Measurements from ENCODE around the gene FFAR4.
A peak's percentile ranks its signal among the peaks of the same experiment; 100 is the strongest.

The FFAR4 gene

DNA sequence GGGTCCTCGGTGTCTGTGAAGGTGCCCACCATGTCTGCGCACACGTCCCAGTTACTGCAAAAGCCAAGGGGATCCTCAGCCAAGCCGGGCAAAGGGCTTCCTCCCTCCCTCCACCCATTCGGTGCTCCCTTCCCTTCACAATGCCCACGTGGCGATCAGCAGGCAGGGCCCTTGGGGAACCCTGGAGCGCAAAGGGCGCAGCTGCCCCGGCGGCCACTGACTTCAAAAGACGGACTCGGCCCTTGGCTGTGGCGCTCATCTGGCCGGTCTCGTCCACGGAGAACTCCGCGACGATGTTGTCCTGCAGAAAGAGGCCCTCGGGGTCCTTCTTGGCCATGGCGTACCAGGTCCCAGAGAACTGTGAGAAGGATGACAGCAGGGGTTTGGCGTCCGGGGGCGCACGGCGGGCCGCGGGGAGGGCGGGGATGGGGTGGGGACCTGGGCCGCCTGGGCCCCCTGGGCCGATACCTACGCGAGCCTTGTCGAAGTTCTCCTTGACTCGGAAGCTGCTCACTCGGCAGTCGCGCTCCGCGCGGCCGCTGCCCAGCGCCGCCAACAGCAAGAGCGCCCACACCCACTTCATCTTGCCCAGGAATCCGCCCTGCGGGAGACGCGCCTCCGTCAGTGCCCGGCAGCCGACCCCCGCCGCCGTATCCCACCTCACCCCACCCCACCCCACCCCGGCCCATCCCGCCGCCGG lies 34.1 kb downstream of the FFAR4 start:
- Mint-ChIP-seq H3K27me3 (peaks cover 8% of the 10 kb centered on the region), H3K9me3 (no peaks in the 10 kb centered on the region), H3K4me1 (no peaks in the 10 kb centered on the region), H3K36me3 (no peaks in the 10 kb centered on the region), H3K4me3 (no peak overlapping the region), H3K27ac (no peak overlapping the region)
- no peak for ATAC-seq (ENCODE audit: low read depth)
- DNase-seq (ENCODE audit: low spot score in 2 of 2): no peak

DNA sequence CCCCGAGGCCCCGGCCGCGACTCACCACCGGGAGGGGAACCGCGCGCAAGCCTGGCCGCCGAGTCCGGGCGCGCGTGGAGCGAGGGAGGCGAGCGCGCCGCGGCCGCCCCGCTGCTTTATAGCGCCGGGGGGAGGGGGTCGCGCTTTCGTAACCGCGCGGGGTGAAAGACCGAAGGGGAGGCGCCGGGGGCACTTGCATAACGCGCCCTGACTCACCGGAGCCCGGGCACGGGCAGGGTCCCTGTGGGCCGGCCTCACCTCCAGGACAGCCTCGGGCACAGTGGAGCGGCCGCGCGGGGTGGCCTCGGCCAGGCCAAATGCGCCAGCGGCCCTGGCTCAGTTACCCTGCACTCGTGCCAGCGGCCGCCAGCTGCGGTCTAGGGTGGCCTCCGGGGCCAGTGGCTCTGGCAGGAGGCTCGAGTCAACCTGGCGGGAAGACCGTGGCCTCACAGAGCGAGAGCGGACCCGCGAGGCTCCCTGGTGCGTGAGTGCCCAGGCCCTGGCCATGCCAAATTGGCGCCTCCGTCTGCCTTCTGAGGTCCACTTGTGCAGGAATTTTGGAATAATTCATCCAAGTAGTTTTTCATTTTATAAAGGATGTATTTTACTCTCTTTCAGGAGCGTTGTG lies 34.8 kb downstream of the FFAR4 start, which contains the start of gene RBP4:
RBP4 (minus strand) TSS at position 90 of the 628 bp plus-strand sequence. CDS start 207 bp downstream, outside the sequence.
- no peak for ATAC-seq (ENCODE audit: low read depth)
- H3K27ac Mint-ChIP-seq: no peak within 1 kb of the TSS
- H3K27me3 Mint-ChIP-seq: peaks cover 10% of the 10 kb centered on the region
- no peak for DNase-seq (ENCODE audit: low spot score in 2 of 2)
- no peak within 1 kb of the TSS for H3K4me3 Mint-ChIP-seq
- H3K36me3 Mint-ChIP-seq: no peaks in the 10 kb centered on the region
- H3K4me1 Mint-ChIP-seq: no peaks in the 10 kb centered on the region
- no peaks in the 10 kb centered on the region for H3K9me3 Mint-ChIP-seq

DNA sequence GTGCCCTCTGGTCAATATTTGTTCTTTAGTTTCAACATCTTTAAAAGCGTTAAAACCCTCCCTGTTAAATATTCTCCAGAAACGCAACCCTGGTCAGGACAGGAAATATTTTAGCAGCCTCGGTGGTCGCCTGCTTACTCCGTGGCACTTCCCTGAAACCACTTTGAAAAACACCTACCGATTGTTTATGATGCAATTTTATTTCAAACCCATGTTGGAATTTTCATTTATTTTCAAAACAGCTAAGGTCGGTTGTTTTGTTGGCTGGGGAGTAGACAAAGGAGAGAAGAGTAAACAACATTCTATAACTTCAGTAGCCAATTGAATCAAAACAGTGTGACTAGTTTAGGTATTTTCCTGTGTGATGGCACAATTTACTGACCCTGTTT lies 35.3 kb downstream of the FFAR4 start:
- peaks cover 13% of the 10 kb centered on the region for H3K27me3 Mint-ChIP-seq
- no peak for ATAC-seq (ENCODE audit: low read depth)
- no peak overlapping the region for H3K4me3 Mint-ChIP-seq

DNA sequence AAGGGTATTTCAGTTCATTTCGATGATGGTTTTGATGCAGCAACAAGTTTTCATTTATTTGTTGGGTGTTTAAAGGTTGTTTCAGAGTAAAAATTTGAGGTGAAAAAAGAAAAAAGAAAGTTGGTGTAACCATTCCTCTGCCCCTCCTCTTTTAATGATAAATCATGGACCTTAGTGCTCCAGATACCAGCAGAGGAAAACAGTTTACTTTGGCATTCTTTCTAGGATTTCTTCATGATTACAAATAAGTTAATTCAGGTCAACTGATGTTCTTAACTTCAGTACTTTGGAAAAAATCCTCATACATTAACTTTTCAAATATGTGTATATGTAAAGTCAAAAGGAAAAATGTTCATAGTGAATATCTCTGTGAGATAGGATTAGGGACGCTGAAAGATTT lies 36.6 kb downstream of the FFAR4 start:
- Mint-ChIP-seq H3K4me1 (no peaks in the 10 kb centered on the region), H3K4me3 (no peak overlapping the region), H3K27ac (no peak overlapping the region), H3K27me3 (peaks cover 18% of the 10 kb centered on the region), H3K9me3 (peaks cover 3% of the 10 kb centered on the region), H3K36me3 (no peaks in the 10 kb centered on the region)
- ATAC-seq (ENCODE audit: low read depth) (no peak), DNase-seq (ENCODE audit: low spot score in 2 of 2) (no peak)

More for the DNA sequence above, 35.3 kb downstream of the FFAR4 start:
- Mint-ChIP-seq H3K4me1 (no peaks in the 10 kb centered on the region), H3K9me3 (no peaks in the 10 kb centered on the region), H3K27ac (no peak overlapping the region), H3K36me3 (no peaks in the 10 kb centered on the region)
- no peak for DNase-seq (ENCODE audit: low spot score in 2 of 2)

DNA sequence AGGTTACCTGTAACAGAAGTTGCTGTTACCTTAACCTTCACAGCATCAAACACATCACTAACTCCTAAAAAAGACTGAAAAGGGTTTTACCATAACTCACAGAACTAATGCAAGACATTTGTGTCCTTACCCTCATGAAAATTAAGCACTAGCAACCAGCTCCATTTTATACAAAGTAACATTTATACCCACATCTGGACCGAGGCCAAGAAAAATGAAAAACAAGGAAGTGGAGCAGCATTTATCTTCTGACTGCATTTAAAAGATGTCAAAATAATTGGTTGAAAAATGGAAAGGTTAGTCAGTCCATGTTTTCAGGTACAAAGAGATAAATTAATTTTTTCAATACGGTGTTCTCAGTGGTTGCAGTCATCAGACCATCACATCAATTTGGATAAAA lies 37.7 kb downstream of the FFAR4 start:
- peaks cover 21% of the 10 kb centered on the region for H3K27me3 Mint-ChIP-seq
- ATAC-seq (ENCODE audit: low read depth): no peak
- H3K36me3 Mint-ChIP-seq: no peaks in the 10 kb centered on the region
- peaks cover 3% of the 10 kb centered on the region for H3K9me3 Mint-ChIP-seq
- no peak overlapping the region for H3K27ac Mint-ChIP-seq
- no peaks in the 10 kb centered on the region for H3K4me1 Mint-ChIP-seq
- DNase-seq (ENCODE audit: low spot score in 2 of 2): no peak
- no peak overlapping the region for H3K4me3 Mint-ChIP-seq

DNA sequence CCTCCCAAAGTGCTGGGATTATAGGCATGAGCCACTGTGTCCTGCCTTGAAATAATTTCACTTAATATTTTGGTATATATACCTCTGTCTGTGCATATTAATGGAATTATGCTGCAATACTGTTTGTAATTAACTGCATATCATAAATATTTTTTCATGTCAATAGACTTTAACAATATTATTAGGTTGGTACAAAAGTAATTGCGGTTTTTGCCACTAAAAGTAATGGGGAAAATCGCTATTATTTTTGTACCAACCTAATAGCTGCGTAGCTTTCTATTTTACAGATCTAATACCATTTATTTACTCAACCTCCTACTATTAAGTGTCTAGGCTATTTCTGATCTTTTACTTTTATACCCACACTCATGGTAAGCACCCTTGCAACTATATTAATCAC lies 42.0 kb downstream of the FFAR4 start:
- Mint-ChIP-seq H3K4me1 (no peaks in the 10 kb centered on the region), H3K9me3 (peaks cover 3% of the 10 kb centered on the region), H3K27ac (no peak overlapping the region), H3K4me3 (no peak overlapping the region), H3K27me3 (peaks cover 21% of the 10 kb centered on the region), H3K36me3 (no peaks in the 10 kb centered on the region)
- DNase-seq (ENCODE audit: low spot score in 2 of 2) (no peak), ATAC-seq (ENCODE audit: low read depth) (no peak)

DNA sequence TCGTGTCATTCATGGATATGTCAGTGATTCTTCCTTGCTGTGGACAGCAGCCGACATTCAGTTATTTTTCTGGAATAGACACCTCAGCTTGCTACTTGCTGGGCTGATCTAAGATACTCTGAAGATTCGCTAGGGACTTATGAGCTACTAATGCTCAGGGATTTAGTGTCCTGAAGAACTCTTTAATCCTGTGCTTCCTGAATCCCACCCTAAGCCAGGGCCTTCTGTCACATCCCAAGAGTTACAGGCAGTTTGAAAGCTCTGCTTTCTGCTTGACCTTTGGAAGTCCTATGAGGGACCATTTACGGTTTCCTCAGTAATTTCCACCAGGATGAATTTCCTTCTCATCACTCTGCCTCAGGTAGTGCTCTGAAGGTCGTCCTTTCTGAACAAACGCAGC lies 45.8 kb downstream of the FFAR4 start, which contains the start of gene PDE6C:
PDE6C (plus strand) TSS at position 227 of the 400 bp plus-strand sequence. CDS start 189 bp downstream, outside the sequence.
- ATAC-seq (ENCODE audit: low read depth) (no peak), DNase-seq (ENCODE audit: low spot score in 2 of 2) (no peak)
- no peak within 1 kb of the TSS for H3K4me3 Mint-ChIP-seq
- H3K36me3 Mint-ChIP-seq: no peaks in the 10 kb centered on the region
- no peak within 1 kb of the TSS for H3K27ac Mint-ChIP-seq
- peaks cover 8% of the 10 kb centered on the region for H3K4me1 Mint-ChIP-seq
- H3K9me3 Mint-ChIP-seq: peaks cover 1% of the 10 kb centered on the region
- peaks cover 10% of the 10 kb centered on the region for H3K27me3 Mint-ChIP-seq

DNA sequence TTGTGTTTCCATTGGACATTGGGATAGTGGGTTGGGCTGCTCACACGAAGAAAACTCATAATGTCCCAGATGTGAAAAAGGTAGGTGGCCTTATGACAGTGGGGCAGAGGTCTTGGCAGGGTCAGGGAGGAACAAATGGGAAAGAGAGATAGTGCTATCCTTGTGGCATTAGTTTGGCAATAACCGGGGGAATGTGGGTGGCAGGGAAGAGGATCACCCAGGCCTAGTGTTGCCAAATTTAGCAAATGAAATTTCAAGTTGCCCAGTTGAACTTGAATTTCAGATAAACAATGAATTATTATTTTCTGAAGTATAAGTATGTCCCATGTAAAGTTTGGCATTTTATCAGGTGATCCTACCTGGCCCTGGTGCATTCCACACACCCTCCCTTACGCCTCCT lies 46.7 kb downstream of the FFAR4 start:
- Mint-ChIP-seq H3K4me1 (peaks cover 8% of the 10 kb centered on the region), H3K4me3 (no peak overlapping the region), H3K27ac (no peak overlapping the region), H3K36me3 (no peaks in the 10 kb centered on the region), H3K9me3 (no peaks in the 10 kb centered on the region), H3K27me3 (peaks cover 9% of the 10 kb centered on the region)
- ATAC-seq (ENCODE audit: low read depth): no peak
- DNase-seq (ENCODE audit: low spot score in 2 of 2): no peak

DNA sequence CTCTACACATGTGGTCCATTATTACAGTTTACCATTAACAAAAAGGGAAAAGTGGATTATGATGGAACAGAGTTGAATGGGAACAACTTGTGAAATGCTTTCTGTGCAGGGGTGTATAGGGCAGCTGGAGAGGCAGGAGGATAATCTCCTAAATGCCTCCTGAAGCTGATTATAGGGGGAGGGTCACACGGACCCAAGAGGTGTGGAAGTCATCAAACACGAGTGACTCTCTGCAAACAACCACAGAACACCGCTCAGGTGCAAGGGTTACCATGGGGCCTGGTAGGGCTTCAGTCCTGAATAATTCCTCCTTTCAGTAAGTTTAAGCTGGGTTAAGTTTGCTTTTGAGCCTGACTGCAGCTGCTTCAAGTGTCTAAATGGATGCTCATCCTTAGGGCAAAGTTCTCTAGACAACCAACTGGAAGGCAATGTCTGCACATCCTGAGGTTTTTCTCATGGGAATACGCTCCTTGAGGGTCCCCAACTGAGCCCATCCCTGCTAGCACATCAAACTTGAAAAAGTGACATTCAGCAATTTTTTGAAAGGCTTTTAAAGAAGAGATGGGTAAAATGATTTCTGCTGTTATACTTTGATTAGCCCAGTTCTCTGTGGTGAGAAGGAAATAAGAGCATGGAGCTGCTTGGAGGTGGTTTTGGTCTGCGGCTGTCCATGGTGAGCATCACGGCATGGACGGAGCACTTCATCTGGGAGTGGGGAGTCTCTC lies 47.8 kb downstream of the FFAR4 start:
- H3K27ac Mint-ChIP-seq: no peak overlapping the region

DNA sequence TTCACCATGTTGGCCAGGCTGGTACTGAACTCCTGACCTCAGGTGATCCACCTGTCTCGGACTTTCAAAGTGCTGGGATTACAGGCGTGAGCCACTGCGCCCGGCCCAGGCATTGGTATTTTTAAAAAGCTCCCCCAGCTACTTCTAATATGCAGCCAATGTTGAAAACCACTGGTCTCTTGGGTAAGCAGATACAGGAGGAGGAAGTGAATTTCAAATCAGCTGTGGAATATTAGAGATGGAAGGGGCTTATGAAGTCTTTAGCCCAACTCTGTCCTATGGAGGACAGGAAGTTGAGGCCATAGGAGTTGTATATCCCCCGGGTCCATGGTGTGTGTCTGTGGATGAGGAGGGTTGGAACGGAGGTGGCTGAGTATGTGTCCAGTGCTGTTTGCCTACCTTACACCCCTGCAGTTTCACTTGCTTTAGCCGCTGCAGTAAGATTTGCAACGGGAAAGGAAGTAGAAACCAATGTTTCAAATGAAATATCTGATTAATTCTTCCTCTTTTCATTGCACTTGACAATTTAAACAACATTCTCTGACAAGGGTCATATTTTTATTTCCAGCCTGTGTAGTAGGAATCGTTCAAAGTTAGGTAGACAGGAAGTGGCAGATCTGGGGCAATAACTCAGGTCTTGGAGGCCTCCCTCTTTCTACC lies 49.2 kb downstream of the FFAR4 start:
- Mint-ChIP-seq H3K27ac (peak overlapping the region; percentile 51), H3K27me3 (peaks cover 3% of the 10 kb centered on the region), H3K9me3 (no peaks in the 10 kb centered on the region), H3K4me1 (peaks cover 8% of the 10 kb centered on the region), H3K4me3 (peak overlapping the region; percentile 71), H3K36me3 (no peaks in the 10 kb centered on the region)
- no peak for DNase-seq (ENCODE audit: low spot score in 2 of 2)
- peak; percentile 49 for ATAC-seq (ENCODE audit: low read depth)

More for the DNA sequence above, 47.8 kb downstream of the FFAR4 start:
- no peak for ATAC-seq (ENCODE audit: low read depth)
- no peak for DNase-seq (ENCODE audit: low spot score in 2 of 2)
- peaks cover 5% of the 10 kb centered on the region for H3K27me3 Mint-ChIP-seq
- H3K9me3 Mint-ChIP-seq: no peaks in the 10 kb centered on the region
- peaks cover 8% of the 10 kb centered on the region for H3K4me1 Mint-ChIP-seq
- no peaks in the 10 kb centered on the region for H3K36me3 Mint-ChIP-seq
- H3K4me3 Mint-ChIP-seq: no peak overlapping the region

DNA sequence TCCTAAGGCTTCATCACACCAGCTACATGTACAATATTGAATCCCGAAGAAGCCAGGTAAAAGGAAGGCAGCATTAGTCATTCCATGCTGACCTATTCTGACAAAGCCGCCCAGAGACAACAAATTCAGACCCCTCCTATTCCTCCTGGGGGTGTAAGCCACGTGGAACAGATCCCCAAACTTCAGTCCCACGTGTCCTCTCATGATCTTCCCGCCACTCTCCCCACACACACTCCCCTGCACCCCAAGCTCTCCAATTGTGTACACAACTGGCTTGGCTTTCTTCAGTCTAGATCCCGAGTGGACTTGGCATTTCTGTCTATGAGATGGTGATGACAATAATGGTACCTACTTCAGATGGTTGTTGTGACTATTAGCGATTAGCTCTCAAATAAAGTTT lies 54.5 kb downstream of the FFAR4 start:
- Mint-ChIP-seq H3K4me3 (no peak overlapping the region), H3K4me1 (peaks cover 3% of the 10 kb centered on the region), H3K27me3 (peaks cover 3% of the 10 kb centered on the region), H3K27ac (no peak overlapping the region), H3K36me3 (no peaks in the 10 kb centered on the region), H3K9me3 (no peaks in the 10 kb centered on the region)
- DNase-seq (ENCODE audit: low spot score in 2 of 2): no peak
- ATAC-seq (ENCODE audit: low read depth): no peak

DNA sequence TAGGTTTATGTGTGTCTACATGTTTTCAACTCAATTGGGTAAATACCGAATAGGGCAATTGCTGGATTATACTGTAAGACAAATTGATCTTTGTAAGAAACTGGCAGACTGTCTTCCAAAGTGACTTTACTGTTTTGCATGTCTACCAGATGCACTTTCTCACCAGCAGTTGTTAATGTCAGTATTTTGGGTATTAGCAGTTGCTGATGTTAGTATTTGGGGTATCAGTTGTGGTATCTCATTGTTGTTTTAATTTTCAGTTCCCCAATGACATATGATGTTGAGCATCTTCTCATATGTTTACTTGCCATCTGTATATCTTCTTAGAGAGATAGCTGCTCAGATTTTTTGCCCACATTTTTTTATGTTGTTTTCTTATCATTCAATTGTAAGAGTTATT lies 56.5 kb downstream of the FFAR4 start:
- Mint-ChIP-seq H3K27ac (no peak overlapping the region), H3K36me3 (no peaks in the 10 kb centered on the region), H3K4me3 (no peak overlapping the region), H3K27me3 (peaks cover 3% of the 10 kb centered on the region), H3K4me1 (no peaks in the 10 kb centered on the region), H3K9me3 (no peaks in the 10 kb centered on the region)
- no peak for ATAC-seq (ENCODE audit: low read depth)
- no peak for DNase-seq (ENCODE audit: low spot score in 2 of 2)

DNA sequence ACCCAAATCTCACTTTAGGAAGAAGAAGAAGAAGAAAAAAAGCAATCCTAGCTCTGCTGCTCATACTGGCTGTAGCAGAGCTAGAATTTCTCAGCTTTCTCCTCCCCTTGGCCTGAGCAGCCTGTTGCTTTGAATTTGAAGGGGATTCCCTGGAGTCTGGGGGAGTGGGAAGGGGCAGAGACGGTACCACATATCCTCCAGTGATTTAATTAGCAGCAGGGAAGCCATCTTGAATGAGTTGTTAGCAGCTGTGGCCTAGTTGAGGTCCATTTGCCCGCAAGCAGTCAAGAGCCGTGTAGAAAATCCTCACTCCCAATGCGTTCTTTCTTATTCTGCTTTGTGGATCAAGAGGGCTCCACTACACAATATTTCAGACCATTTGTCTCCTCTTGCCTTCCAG lies 62.4 kb downstream of the FFAR4 start:
- Mint-ChIP-seq H3K4me1 (no peaks in the 10 kb centered on the region), H3K27me3 (peaks cover 13% of the 10 kb centered on the region)

More for the DNA sequence above, 62.4 kb downstream of the FFAR4 start:
- Mint-ChIP-seq H3K4me3 (no peak overlapping the region), H3K9me3 (no peaks in the 10 kb centered on the region), H3K36me3 (no peaks in the 10 kb centered on the region), H3K27ac (no peak overlapping the region)
- no peak for DNase-seq (ENCODE audit: low spot score in 2 of 2)
- ATAC-seq (ENCODE audit: low read depth): no peak

Data from memory B cell (primary cell).